HUDEP-2 (cell line): Measurements from ENCODE around the gene SLC22A4.
A peak's percentile ranks its signal among the peaks of the same experiment; 100 is the strongest.

Experiments
- DNase-seq, 76 experiments: peaks; one replicate each; lab custom pipeline; 2025; ENCODE audit not compliant: unreplicated experiment in 76 of 76; lab: John Stamatoyannopoulos, UW

Gene SLC22A4

GRCh38 chr5:132296412-132297016 lies 2.3 kb downstream of the SLC22A4 start:
- no peak for DNase-seq

GRCh38 chr5:132297211-132297940 lies 3.2 kb downstream of the SLC22A4 start:
- no peak for DNase-seq

DNA sequence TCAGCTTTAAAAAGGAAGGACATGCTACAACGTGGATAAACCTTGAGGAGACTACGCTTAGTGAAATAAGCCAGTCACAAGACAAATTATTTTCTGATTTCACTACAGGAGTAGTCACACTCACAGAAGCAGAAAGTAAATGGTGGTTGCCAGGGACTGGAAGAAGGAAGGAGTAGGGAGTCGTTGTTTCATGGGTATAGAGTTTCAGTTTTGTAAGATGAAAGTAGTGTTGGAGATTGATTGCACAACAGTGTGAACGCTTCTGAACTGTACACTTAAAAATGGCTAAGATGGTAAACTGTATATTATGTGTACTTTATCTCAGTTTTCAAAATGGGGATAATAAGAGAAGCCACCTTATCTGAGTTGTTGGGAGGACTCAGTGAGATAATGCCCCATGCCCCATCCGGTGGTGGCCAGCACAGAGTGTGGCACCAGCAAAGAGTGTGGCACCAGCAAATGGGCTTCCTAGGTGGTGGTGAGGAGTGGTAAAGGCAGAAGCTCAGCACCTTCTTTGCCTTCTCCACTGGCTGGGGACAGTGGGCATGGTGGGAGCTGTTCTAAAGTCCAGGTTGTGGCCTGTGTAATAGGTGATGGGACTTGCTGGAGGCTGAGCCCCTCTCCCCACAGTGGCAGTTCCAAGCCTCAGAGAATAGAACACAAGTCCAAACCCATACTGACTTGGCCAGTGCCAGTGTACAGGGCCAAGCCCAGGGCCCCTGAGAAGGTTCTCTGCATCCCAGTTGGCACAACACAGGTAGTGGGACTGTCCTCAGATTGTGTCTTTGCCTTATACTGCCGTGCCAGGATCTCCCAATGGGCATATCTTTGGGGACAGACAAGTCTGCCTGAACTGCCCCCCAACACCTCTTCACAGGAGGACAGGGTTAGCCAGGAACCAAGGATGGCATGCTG lies 4.4 kb downstream of the SLC22A4 start:
- DNase-seq, result peak in 2 of 76 experiments; percentile 7 to 12

DNA sequence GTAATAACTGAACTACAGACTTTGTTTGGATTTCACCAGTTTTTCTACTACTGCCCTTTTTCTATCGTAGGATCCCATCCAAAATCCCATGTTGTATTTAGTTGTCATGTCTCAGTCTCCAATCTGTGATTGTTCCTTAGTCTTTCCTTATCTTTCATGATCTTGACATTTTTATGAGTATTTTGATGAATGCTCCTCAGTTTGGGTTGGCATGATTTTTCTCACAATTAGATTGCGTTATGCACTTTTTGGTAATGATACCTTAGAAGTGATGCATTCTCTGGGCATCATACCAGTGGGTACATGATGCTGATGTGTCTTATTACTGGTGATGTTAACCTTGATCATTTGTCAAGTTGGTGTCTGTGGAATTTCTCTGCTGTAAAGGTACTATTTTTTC lies 5.7 kb downstream of the SLC22A4 start:
- no peak for DNase-seq

DNA sequence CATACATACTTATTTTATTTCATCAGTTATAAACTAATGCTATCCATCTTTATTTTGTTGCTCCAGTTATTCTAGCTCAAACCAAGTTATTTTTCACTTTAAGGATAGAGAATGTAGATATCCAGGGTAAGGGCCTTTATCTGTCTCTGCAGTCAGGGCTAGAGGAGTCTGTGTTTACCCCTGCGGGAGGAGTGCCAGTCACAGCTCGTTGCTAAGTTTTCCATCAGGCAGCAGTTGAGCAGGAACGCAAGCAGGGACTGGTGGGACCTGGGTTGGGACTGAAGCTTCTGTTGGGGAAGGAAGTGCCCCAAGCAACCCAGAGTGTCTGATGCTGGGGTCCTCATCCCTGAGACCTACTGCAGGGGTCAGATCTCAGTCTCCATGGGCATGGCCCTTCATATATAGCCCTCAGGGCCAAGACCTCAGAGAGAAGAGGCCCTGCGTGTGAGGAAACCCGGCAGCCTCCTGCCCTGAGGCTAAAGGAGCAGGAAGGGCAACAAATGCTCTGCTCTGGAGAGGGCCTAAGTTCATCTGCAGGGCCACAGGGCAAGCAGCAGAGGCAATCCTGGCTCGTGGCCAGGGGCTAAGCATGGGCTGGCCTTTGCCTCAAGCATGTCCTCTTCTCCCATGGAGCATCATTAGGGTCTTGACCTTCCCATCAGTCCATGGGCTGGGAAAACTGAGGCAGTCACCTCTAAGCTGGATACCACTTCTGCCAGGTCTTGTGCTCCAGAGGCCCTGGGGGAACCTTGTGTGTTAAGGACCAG lies 6.6 kb downstream of the SLC22A4 start:
- DNase-seq, result peak in 64 of 76 experiments; percentile 2 to 74 (median 43)

DNA sequence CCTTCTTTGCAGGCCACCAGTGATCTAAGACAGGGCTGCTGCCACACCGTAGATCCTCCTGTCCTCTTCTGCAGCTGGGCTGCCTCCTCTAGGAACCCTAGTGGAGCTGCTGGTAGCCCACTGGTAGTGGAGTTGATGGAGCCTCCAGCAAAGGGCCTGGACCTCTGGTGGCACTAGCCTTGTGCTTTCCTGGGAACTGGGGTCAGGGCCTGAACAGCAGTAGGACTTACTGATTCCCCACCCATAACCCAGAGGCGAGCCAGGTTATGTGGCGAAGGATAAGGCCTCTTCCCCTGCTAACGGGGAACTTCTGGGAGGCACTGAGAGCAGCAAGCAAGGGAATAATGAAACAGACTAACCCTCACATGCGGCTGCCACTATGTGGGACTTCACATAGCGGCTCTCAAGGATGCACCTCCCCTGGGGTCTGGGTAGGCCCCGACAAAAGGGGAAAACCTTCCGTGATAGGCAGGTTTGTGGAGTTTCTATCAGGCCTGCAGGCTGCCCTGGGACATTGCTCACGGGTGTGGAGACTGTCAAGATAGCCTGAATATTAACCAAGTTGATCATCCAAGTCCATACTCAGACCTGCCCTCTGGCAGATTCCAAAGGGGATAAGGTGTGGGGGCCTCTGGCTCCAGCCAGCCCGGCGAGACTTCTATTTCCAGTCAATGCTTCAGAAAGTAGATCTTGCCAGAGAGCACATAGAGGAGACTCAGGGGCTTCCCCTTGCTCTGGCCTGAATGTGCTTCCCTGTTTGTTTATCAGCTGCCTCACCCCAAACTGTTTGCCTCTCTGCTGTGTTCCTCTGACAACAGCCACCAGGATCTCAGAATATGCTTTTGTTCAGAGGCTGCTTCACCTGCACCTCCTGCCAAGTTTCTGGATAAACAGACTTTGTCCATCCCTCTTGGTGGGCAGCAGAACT lies 7.4 kb downstream of the SLC22A4 start:
- DNase-seq, result peak in 23 of 76 experiments; percentile 12 to 62 (median 26)

- DNase-seq, result no peak
Measured at GRCh38 chr5:132302413-132302812, 8.2 kb downstream of the SLC22A4 start.

GRCh38 chr5:132303589-132303988 lies 9.4 kb downstream of the SLC22A4 start:
- DNase-seq, result no peak

DNA sequence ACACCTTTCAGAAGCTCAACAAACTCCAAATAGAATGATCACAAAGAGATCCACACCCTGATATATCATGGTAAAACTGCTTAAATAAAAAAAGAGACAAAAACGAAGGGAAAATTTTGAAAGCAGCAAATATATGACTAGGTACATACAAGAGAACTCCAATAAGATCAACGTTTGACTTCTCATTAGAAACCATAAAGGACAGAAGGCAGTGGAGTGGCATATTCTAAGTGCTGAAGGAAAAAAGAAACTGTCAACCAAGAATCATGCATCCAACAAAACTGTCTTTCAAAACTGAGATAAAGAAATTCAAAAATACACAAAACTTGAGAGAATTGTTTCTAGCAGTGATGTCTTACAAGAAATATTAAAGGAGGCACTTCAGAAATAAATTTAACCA lies 11.2 kb downstream of the SLC22A4 start:
- DNase-seq, result no peak

DNA sequence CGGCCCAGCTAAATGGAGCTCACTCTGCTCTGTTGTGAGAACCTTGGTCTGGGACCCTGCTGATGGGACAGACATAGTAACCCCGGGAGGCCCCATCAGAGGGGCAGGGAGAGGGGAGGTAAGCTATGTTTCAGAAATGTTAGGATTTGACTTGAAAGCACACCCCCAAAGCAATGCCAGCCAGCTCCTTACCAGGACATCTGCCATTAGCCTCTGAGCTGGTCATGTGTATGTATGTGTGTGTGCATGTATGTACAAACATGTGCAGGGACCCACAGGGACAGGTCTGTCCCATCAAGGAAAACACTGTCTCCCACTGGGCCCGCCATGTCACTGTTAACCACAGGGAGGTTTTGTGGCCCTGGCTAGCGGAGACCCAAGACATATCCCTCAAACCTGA lies 14.5 kb downstream of the SLC22A4 start:
- no peak for DNase-seq

- DNase-seq, result no peak
Measured at GRCh38 chr5:132309679-132310078, 15.5 kb downstream of the SLC22A4 start.

DNA sequence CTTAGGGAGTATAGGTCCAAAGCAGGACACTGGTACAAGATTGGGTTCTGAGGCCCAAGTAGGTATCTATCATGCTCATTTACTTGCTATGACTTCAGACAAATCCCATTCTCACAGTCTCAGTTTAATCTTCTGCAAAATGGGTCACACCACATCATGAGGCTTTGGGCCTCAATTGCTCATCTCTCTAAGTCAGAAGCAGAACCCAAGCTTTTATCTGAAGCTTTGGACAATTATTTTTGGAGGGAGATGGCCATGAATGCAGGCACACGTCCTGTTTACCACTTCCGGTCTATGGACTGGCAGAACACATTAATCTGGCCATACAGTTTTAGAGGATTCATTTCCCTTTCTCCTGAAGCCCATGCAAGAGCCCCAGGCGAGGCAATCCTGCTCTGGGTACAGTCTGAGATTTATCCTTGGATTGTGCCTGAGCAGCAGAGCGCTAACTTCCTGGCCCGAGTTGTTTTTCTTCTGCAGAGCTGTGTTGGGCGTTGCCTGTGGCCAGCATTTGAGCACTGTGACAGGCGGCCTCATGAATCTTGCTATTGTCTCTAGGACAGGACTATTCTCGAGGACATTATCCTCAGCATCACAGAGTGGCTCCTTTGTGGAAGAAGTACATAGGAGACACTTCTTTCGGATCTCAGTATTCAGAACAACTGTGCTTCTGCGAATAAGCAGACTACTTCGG lies 16.1 kb downstream of the SLC22A4 start:
- no peak for DNase-seq

- no peak for DNase-seq
Measured at GRCh38 chr5:132313366-132313765, 19.2 kb downstream of the SLC22A4 start.

DNA sequence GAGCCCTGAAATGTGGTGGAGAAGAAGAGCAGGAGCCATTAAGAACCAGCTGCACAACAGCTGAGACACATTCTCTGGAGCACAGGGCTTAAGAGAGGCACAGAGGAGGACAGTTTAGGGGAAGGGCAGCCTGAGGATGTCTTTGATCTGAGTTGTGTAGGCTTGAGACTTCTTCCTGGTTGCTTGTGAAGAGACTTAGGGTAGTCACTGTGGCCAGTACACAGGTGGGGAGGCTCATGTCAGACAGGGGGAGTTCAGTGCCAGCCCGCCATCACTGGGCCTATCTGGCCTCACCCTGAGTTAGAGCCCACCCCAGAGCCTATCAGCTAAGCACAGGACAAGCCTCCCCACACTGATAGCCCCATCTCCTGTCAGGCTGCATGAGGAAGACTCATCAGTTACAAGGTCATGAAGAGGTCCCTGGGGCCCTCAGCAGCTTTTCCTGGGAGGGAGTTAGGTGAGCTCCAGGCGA lies 19.8 kb downstream of the SLC22A4 start:
- DNase-seq, result peak in 70 of 76 experiments; percentile 21 to 90 (median 68)

DNA sequence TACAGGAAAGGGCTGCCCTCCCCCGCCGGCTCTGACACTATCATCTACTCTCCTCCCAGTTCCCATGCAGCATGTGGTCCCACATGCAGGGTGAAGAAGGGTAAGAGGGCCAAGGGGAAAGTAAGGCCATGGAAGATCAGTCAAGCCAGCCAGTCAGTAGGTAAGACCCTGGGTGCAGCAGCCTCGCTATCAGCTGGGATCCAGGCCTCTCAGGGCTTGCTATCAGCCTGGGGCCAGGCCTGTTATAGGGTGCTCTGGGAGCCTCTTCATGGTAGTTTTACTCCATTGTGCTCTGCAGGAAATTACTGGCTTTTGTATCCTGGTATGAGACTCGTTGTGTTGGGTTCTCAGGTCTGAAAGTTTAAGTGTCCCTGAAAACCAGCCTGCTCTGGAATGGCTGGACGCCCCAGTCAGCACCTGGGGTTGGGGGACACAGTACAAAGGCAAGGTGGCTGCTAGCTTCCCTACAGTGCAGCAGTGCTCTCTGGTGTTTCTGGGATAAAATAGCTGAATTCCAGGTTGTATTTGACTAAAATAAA lies 21.4 kb downstream of the SLC22A4 start:
- peak in 73 of 76 experiments; percentile 15 to 90 (median 72) for DNase-seq

DNA sequence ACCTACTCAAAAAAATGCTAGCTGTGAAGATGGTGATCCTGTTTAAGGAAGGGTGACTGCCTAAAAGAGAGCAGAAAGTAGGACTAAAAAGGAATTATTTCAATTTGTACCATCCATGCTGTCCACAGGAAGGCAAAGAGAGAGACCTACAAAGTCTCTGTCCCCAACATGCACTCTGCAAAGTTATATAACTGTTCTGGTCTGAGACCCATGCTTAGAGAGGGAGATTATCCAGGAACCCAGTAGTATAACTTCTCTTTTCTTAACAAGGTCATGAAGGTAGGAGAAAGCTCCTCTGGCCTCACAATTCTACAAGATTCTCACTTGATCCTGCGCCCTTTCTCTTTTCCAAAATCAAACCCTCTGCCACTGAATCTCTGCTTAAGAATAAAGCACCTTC lies 25.8 kb downstream of the SLC22A4 start:
- DNase-seq, result no peak

DNA sequence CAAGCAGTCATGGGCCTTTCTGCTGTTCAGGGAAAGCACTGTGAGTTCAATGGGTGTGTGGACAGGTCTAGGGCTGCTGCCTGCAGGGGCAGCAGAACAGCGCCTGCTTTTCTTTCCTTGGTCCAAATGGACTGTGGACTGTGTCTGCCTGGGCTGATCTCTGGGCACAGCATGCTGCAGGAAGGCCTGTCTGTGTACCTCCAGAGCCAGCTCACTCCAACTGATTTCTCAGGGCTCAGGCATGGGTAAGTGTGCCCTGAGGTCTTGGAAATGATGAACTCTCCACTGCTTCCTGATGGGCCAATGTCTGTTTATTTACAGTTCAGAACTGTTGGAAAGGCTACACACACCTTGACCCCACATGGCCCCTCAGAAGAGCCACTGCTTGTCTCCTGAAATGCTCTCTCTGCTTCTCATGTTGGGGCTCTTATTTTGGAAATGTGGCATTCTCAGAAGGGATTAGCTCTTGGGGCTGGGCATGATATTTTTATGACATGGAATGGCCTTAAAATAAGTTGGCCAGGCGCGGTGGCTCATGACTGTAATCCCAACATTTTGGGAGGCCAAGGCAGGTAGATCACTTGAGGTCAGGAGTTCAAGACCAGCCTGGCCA lies 27.0 kb downstream of the SLC22A4 start:
- DNase-seq, result no peak

- no peak for DNase-seq
Measured at GRCh38 chr5:132322266-132322665, 28.1 kb downstream of the SLC22A4 start.
